CD14-positive monocyte (primary cell): ENCODE measurements around the gene GMPPA. TPM values are rescaled to one million over a fixed set of nuclear protein-coding genes. Genes with fewer than 3 reads are reported as not detected.

Source experiments
- DNase-seq, 3 donors: peaks; one replicate each; pipeline ENCODE4 v3.0.0-alpha.2; 2011 to 2022
- H2AFZ ChIP-seq: 2 replicates; pipeline ENCODE4 v1.6.0; 2012; ENCODE audit warnings: mild to moderate bottlenecking, low read depth, low read length, inconsistent platforms; ENCODE audit not compliant: insufficient read depth, poor library complexity, severe bottlenecking
- H3K27ac ChIP-seq, 2 donors: 1 replicate in 1 of 2; 2 replicates in 1 of 2; pipeline ENCODE4 v1.5.1; 2012 to 2013; ENCODE audit warnings: low read length in 2 of 2, control low read depth in 1 of 2, inconsistent platforms in 1 of 2, low read depth in 1 of 2, mild to moderate bottlenecking in 1 of 2
- H3K27me3 ChIP-seq, 2 donors: one replicate each; pipeline versions ENCODE4 v1.6.0 to v1.6.1; 2011 to 2013; ENCODE audit warnings: low read length in 2 of 2; ENCODE audit not compliant: control insufficient read depth in 2 of 2, insufficient read depth in 2 of 2
- H3K36me3 ChIP-seq, 2 donors: replicated peaks in 1 of 2; 1 replicate in 1 of 2; 2 replicates in 1 of 2; pipeline versions ENCODE4 v1.5.1 to v1.6.1; 2012 to 2013; ENCODE audit warnings: low read length in 2 of 2, control low read depth in 1 of 2, inconsistent platforms in 1 of 2, mild to moderate bottlenecking in 1 of 2; ENCODE audit not compliant: insufficient read depth in 2 of 2, control insufficient read depth in 1 of 2
- H3K4me1 ChIP-seq, 2 donors: 1 replicate in 1 of 2; 2 replicates in 1 of 2; pipeline versions ENCODE4 v1.5.1 to v1.6.1; 2012 to 2013; ENCODE audit warnings: low read length in 2 of 2, control low read depth in 1 of 2, inconsistent platforms in 1 of 2, mild to moderate bottlenecking in 1 of 2, moderate library complexity in 1 of 2; ENCODE audit not compliant: insufficient read depth in 2 of 2, control insufficient read depth in 1 of 2
- H3K4me2 ChIP-seq: replicated peaks from 2 replicates; pipeline ENCODE3; 2012; ENCODE audit warnings: low read length, moderate library complexity, mild to moderate bottlenecking; ENCODE audit not compliant: poor library complexity, severe bottlenecking; ENCODE audit errors: extremely low read depth
- H3K4me3 ChIP-seq, 3 experiments: fragments of 200-600 bp in 1 of 3; sonication (generic) in 1 of 3; replicated peaks in 1 of 3; 1 replicate in 2 of 3; 2 replicates in 1 of 3; pipeline ENCODE4 v1.5.1; 2011 to 2013; ENCODE audit warnings: low read length in 3 of 3, mild to moderate bottlenecking in 3 of 3, control low read depth in 2 of 3, low read depth in 2 of 3, inconsistent platforms in 1 of 3, moderate library complexity in 1 of 3
- H3K79me2 ChIP-seq: 2 replicates; pipeline ENCODE4 v1.6.0; 2012; ENCODE audit warnings: mild to moderate bottlenecking, control low read depth, inconsistent platforms, low read length, moderate library complexity; ENCODE audit not compliant: insufficient read depth
- H3K9ac ChIP-seq: 2 replicates; pipeline ENCODE4 v1.6.0; 2017; ENCODE audit warnings: low read length, mild to moderate bottlenecking; ENCODE audit not compliant: insufficient read depth, poor library complexity, severe bottlenecking
- H3K9me3 ChIP-seq, 2 donors: replicated peaks in 1 of 2; 1 replicate in 1 of 2; 2 replicates in 1 of 2; pipeline versions ENCODE4 v1.5.1 to v1.6.1; 2012 to 2013; ENCODE audit warnings: low read length in 2 of 2, control low read depth in 1 of 2; ENCODE audit not compliant: control insufficient read depth in 1 of 2, insufficient read depth in 1 of 2
- H4K20me1 ChIP-seq: 2 replicates; pipeline ENCODE4 v1.6.0; 2012; ENCODE audit warnings: mild to moderate bottlenecking, low read length, control low read depth, moderate library complexity; ENCODE audit not compliant: insufficient read depth
- H3K27ac Mint-ChIP-seq, 7 donors: one replicate each; pipeline ENCODE4 v1.8.0; 2020; ENCODE audit warnings: mild to moderate bottlenecking in 7 of 7, mixed read lengths in 7 of 7, moderate library complexity in 6 of 7, inconsistent platforms in 2 of 7
- H3K27me3 Mint-ChIP-seq, 3 donors: one replicate each; pipeline ENCODE4 v1.8.0; 2021 to 2022; ENCODE audit warnings: low read depth in 3 of 3, mild to moderate bottlenecking in 3 of 3, mixed read lengths in 3 of 3, moderate library complexity in 3 of 3, inconsistent platforms in 1 of 3
- H3K36me3 Mint-ChIP-seq, 2 donors: one replicate each; pipeline ENCODE4 v1.8.0; 2020; ENCODE audit warnings: mixed read lengths in 2 of 2, inconsistent platforms in 1 of 2, mild to moderate bottlenecking in 1 of 2
- H3K4me1 Mint-ChIP-seq: one replicate; pipeline ENCODE4 v1.8.0; 2020; ENCODE audit warnings: mild to moderate bottlenecking, mixed read lengths
- H3K4me3 Mint-ChIP-seq, 2 donors: one replicate each; pipeline ENCODE4 v1.8.0; 2020; ENCODE audit warnings: mild to moderate bottlenecking in 2 of 2, mixed read lengths in 2 of 2, moderate library complexity in 1 of 2
- H3K9me3 Mint-ChIP-seq, 7 donors: one replicate each; pipeline ENCODE4 v1.8.0; 2020 to 2022; ENCODE audit warnings: mixed read lengths in 7 of 7, mild to moderate bottlenecking in 6 of 7, moderate library complexity in 6 of 7, inconsistent platforms in 2 of 7
- WGBS: methylation state at CpG from one replicate; pipeline ENCODE4 v1.1.5; 2013; ENCODE audit warnings: missing lambda C conversion rate; ENCODE audit not compliant: insufficient coverage; 5-methylcytosine and 5-hydroxymethylcytosine counted together
- intact Hi-C, 2 donors: fragments of 100-400 bp; cut with micrococcal nuclease; formaldehyde crosslinking; loops; one replicate each; pipeline versions ENCODE4 v1.15.0 to v1.15.1; 2023
- polyA plus RNA-seq, 3 donors: library from polyadenylated mRNA; depleted of rRNA in 1 of 3; unstranded in 2 of 3; stranded (reverse) in 1 of 3; fragments of 300-500 nt in 2 of 3; fragments of >200 nt in 1 of 3; fragmentation: Illumina TruSeq in 2 of 3; gene quantifications; 1 replicate in 2 of 3; 2 replicates in 1 of 3; pipeline ENCODE4 v1.2.3, GENCODE V29; 2012 to 2021
- TF ChIP-seq, protein P1 (sequence below): fragments of 200-600 bp; IDR thresholded peaks from one replicate; pipeline ENCODE4 v1.8.0; 2022; ENCODE audit warnings: antibody characterized with exemption, mild to moderate bottlenecking

GMPPA gene
- polyA plus RNA-seq, 3 donors, result 35.5 to 71.2 (median 35.9) TPM

DNA sequence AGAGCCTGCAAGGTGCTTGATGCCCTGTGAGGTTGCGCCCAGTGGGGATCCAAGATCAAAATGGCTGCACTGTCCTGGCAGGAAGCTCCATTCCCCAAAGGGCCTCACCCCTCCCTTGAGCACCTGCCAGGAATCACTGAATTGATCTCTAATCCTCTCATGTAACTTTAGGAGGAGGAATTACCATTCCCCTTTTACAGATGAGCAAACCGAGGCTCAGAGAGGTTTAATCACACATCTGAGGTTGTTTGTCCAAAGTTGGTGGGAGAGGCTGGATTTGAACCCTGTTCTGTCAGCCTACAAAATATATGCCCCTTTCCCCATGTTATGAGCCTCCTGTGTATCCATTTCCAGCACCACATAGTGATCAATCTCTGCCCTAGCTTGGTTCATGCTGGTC lies 26.1 kb downstream of the GMPPA start:
- Histone ChIP-seq H3K9ac (no peak overlapping the region), H3K4me3 (no peak overlapping the region), H3K9me3 (peaks cover 0 to 14% of the 10 kb centered on the region in 2 donors), H2AFZ (no peak overlapping the region), H3K79me2 (no peaks in the 10 kb centered on the region), H3K36me3 (no peaks in the 10 kb centered on the region), H3K27ac (no peak overlapping the region), H3K27me3 (peaks cover 52 to 83% of the 10 kb centered on the region in 2 donors), H3K4me1 (no peaks in the 10 kb centered on the region), H3K4me2 (no peak overlapping the region), H4K20me1 (no peaks in the 10 kb centered on the region)
- H3K4me1 Mint-ChIP-seq, result peaks cover 2% of the 10 kb centered on the region
- no peak for DNase-seq
- H3K36me3 Mint-ChIP-seq, result peaks cover 0 to 6% of the 10 kb centered on the region in 2 donors
- TF ChIP-seq, protein P1, sequence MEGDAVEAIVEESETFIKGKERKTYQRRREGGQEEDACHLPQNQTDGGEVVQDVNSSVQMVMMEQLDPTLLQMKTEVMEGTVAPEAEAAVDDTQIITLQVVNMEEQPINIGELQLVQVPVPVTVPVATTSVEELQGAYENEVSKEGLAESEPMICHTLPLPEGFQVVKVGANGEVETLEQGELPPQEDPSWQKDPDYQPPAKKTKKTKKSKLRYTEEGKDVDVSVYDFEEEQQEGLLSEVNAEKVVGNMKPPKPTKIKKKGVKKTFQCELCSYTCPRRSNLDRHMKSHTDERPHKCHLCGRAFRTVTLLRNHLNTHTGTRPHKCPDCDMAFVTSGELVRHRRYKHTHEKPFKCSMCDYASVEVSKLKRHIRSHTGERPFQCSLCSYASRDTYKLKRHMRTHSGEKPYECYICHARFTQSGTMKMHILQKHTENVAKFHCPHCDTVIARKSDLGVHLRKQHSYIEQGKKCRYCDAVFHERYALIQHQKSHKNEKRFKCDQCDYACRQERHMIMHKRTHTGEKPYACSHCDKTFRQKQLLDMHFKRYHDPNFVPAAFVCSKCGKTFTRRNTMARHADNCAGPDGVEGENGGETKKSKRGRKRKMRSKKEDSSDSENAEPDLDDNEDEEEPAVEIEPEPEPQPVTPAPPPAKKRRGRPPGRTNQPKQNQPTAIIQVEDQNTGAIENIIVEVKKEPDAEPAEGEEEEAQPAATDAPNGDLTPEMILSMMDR, result no peak
- intact Hi-C loops, result loop anchor here in 1 of 2 donors (5.0 kb wide), 2 partner anchors 33 to 63 kb away; no protein-coding TSS in a partner anchor
- no peak overlapping the region for H3K27ac Mint-ChIP-seq
- H3K27me3 Mint-ChIP-seq, result peaks cover 79 to 97% (median 88%) of the 10 kb centered on the region in 3 donors
- no CpG with 5 or more reads among the region's 2 CpGs for WGBS
- H3K4me3 Mint-ChIP-seq, result no peak overlapping the region
- H3K9me3 Mint-ChIP-seq, result peaks cover 0 to 9% (median 2%) of the 10 kb centered on the region in 7 donors

DNA sequence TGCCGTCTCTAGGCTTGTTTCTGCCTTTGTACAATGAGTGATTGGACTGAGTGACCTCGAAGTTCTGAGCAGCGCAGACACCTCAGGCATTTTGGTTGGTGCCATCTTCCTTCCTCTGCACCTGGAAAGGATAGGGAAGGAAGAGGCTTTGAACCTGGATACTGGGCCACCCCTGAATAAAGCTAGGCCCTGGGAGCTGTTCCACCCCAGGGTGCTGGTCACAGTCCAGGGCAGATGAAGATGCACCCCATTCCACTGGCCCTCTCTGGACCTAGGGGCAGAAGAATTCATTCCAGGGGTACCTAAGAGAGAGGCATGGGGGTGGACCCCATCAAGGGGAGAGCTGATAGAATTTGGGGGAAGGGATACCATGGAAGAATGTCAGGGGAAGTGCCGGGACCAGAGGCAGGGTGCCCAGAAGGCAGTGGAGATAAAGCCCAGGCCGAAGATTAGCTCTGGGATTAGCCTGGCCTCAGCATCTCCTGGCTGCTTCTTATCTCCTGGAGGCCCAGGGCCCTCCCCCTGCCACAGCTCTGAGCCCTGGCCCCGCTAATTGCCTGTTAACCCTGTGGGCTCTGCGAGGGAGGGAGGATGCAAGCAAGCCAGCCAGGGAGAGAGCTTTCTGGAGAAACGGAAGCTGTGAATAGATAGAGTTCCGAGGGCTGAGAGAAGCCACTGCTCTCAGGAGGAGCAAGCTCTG lies 27.0 kb downstream of the GMPPA start:
- peaks cover 2% of the 10 kb centered on the region for H3K4me1 Mint-ChIP-seq
- Histone ChIP-seq H3K27me3 (peaks cover 50 to 78% of the 10 kb centered on the region in 2 donors), H3K79me2 (no peaks in the 10 kb centered on the region), H3K4me3 (no peak overlapping the region), H3K36me3 (no peaks in the 10 kb centered on the region), H4K20me1 (no peaks in the 10 kb centered on the region), H3K9ac (no peak overlapping the region), H3K9me3 (peaks cover 0 to 14% of the 10 kb centered on the region in 2 donors), H3K4me1 (no peaks in the 10 kb centered on the region), H3K4me2 (no peak overlapping the region), H3K27ac (no peak overlapping the region), H2AFZ (no peak overlapping the region)
- DNase-seq, result no peak
- H3K27ac Mint-ChIP-seq, result no peak overlapping the region
- peaks cover 0 to 9% (median 2%) of the 10 kb centered on the region in 7 donors for H3K9me3 Mint-ChIP-seq
- peaks cover 79 to 97% (median 90%) of the 10 kb centered on the region in 3 donors for H3K27me3 Mint-ChIP-seq
- TF ChIP-seq, protein P1, result no peak
- H3K4me3 Mint-ChIP-seq, result peak overlapping the region in 1 of 2 donors; percentile 19
- WGBS, result 67% methylated on average over 6 of the region's 9 CpGs
- peaks cover 0 to 6% of the 10 kb centered on the region in 2 donors for H3K36me3 Mint-ChIP-seq
- intact Hi-C loops, result loop anchor here in 1 of 2 donors (2.0 to 5.0 kb wide), 3 partner anchors 33 to 123 kb away; no protein-coding TSS in a partner anchor
